Measurements from ENCODE around the gene CD180.

- TF ChIP-seq CTCF (IDR thresholded peaks at IDR 0.05) (no peak), POLR2A (IDR thresholded peaks at IDR 0.05) (no peak)
These were observed 25.8 kb upstream of the CD180 start for GRCh38 chr5:67222243-67223025.
